ENCODE results near the gene FOXO1.

Gene FOXO1

DNA sequence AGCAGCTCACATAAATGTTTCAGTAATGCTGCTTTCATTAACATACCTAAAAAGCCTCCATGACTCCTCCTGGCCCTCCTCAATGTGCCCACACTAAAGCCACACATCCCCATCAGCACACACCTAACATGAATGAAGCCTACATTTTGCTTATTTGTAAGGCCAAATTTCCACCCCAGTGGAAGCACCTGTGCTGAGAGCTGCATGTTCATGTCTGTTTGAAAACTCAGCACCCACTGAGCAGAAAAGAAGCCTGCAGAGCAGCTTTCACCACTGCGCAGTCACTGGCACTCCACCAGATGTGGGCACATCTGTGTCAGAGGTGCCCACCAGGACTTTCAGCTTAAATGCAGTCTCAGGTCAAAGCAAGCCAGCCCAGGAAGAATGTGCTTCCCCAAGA, 93.5 kb downstream of the FOXO1 start:
- DNase-seq: no peak

DNA sequence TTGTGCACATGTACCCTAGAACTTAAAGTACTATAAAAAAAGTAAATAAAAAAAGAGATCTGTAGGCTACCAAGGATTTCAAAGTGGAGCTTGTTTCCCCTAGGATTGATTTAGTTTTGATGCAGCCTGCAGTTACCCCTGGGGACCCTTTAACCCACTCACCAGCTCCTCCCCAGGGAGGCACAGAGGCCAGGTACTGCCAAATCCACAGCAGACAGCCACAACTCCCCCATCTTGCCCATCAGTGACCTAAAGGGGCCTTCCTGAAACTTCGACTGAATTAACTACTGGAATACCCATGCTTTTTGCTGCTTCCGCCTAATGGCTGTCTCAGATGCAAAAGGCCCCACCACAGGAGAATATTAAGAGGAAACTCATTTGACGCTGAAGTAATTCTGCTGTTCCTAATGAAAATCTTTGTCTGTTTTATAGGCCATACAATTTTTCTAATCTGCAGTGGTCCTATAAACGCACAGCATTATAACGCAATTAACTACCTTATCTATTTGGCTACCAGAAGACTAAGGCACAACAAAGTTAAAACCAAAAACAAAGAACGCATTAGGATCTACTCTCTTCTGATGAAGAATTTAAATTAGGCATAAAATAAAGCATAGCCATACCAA, 95.0 kb downstream of the FOXO1 start:
- DNase-seq: no peak

DNA sequence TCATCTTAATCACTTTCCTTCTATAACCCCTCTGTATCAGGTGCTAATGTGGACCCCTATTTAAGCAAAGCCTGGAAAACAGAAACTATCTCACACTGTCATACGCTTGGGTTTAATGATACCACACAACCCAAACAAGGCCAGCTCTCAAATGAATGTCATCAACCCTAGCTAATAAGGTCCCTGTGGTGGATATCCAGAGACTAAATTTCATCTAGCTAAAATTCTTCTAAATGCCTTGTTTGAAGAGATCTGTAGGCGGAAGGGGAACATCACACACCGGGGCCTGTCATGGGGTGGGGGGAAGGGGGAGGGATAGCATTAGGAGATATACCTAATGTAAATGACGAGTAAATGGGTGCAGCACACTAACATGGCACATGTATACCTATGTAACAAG, 95.5 kb downstream of the FOXO1 start:
- no peak for DNase-seq

DNA sequence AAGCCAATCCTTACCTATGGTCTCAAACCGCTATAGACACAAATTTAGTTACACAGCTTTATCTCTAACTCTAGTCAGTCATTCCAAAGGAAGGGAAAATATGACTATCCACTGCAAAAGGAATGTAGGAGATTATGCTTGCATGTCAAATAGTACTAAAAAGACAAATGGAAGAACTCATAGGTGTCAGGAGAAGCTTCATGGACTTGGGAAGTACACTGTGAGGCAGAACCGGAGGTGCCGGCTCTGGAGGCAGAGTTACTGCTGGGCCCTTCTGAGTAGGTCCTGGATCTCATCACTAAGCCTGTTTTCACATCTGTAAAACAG, 97.5 kb downstream of the FOXO1 start:
- no peak for DNase-seq

DNA sequence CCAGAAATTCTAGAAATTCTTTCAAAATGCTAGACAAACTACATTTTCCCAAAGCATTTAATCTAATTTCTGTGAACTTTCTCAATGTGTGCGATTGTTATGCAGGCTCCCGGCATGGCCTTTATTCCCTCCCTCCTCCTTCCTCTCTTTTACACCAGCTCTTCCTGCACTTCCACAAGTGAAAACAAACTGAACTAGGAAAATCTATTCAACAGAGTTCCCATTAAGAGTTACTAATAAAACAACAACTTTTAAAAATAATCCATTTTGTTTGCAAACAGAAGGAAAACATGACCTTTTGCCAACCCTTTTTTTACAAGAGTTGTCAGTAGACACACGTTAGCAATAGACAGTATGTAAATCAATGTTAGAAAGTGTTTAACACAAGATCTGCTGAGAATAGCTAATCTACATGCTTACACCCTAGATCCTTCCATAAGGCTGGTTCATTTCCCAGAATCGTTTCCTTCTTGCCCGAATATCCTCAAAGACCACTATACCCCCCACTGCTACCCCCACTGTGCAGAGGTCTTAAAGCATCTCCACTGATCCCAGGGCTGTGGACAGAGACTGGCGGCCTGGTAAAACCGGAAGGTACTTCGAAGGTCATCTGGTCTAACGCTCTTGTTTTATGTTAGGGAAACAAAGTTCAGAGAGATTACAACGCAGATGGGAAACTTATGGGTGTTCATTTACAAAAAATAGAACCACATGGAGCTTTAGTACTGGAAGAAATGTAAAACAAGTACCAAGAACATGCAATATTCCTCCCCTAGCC, 98.0 kb downstream of the FOXO1 start:
- DNase-seq: no peak

DNA sequence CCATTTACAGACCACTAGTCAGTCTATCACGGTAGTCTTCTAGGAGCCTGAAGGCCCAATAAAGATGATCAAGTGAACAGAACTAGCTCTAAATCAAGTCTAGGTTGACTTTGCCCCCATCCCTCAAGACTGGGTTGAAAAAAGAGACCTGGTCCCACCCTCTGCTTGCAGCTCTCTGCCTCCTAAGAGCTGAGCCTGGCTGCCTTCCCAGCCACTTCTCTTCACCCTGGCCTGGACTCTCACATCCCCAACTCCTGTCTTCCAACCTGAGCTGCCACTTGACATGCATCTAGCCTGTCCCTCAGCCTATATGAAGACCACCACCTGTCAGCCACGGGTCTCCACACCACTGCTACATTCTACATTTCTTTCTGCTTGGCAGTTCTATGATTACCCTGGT, 99.6 kb downstream of the FOXO1 start:
- no peak for DNase-seq

DNA sequence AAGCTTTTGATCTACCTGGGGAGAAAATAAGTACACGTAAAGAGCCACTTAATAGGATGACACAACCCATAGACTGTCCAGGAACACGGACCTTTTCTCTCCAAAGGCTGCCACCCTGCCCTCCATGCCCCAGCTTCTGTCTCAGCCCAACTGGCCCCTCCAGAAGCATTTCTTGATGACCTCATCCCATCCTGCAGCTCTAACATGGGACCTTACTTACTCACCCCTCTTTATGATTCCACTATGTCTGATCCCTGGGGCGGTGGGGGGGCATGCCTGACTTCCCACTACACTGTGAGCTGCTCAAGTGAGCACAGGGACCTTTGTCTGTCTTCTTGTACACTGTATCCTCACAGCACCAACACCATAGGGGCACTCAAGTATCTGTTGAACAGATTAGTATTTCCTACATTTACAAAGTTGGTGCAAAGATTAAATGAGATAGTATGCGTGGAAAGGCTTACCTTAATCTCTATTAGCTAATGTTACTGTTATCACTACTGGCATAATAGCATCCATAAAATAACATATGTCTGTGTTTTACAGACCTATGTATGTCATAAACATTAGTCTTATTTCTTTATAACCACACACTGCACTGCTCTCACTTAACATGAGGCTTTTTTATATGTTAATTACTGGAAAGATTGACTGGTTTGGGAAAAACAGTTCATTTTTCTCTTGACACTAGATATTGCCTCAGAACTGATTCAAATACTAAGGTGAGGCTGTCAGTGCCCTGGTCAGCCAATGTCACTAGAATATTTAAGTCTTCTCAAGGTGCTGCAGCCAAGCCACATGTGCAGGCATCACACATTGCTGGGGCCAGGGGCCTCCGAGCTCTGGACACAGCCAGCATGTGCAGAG, 100.9 kb downstream of the FOXO1 start:
- no peak for DNase-seq

DNA sequence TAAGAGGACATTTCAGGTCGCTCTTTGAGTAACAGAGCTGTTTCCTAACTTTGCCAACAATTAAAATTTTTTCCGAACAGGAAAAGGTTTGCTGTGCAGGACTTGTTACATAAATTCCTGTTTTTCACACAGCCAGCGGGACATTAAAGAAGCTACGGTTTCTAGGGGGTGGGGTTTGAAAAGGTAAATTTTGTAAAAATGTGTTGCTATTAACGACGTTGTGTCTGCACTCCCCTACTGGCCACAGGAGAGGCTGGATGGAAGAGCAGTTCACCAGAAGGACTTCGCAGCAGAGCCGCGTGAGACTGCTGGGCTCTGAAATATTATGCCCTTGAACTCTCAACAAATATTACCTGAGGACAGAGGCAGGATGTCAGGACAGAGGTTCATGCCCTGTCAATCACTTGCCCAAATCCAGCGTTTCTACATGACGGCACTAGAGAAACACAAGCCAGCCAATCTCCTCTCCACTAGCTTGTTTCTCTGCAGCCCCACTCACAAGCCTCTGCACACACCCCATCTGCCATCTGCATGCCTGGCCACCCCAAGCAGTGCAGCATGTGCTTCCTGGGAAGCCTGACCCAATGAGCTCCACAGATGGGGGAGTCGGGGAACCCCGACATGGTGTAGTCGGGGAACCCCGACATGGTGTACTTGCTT, 102.0 kb downstream of the FOXO1 start:
- no peak for DNase-seq

DNA sequence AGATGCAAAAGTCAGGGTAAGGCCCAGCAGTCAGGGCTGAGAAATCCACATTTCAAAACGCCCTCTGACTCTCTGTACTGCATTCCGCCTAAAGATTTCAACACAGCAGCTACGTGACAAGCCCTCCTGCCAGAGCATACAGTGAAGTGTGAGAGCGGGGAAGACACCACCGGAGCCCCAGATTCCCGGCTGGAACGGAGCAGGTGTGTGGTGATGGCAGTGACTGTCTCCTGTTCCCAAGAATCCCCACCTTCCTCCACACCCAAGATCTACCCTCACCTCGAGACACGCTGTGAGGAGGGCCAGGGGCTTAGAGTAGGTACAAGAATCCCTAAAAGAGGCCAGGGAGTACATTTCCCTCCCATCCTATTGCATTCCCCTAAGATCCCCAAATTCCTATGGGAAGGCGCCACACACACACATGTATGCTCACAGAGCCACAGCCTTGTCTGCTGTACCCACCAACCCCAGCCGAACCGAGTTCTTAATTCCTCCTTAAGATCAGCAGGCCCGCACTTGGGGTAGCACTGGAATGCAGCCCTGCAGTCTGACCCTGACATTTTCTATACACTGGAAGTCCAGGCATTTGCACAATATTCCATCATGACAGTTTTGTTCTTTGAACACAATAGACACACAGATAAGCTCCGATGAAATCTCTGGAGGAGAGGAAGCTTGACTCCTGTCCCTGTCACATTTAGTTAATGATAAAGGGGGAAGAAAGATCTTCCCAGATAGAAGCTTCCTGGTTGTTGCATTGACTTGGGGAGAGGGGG, 102.9 kb downstream of the FOXO1 start:
- DNase-seq: no peak

DNA sequence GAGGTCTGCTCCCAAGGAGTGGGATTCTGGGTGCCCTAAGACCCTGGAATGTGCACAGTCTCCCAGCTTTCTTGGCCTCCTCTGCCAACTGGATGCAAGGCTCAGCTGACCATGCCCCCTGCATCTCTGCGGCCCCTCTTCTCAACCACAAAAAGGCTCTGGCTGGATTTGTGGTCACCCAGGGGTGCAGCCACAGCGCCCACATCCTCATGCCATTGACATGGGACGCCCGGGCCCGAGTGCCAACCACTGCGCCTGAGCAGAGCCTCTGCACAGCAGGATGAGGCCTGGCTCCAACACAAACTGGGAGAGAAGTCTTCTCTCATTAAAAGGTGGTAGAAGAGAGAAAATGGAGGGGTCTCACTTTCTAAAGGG, 103.5 kb downstream of the FOXO1 start:
- no peak for DNase-seq

DNA sequence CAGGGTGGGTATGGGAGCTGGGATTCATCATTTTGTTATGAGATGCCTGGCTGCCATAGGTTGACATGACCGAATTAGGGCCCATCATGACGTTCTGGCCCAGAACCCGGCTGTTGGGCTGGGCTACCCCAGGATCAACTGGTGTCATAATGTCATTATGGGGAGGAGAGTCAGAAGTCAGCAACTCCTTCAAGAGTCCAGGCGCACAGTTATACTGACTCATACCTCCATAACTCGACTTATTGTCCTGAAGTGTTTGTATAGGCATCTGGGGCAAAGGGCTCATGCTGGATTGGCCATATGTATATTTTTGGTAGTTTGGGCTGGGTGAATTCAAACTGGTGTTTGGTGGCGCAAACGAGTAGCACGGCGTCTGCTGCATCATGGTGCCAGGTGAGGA, 106.5 kb downstream of the FOXO1 start:
- no peak for DNase-seq

DNA sequence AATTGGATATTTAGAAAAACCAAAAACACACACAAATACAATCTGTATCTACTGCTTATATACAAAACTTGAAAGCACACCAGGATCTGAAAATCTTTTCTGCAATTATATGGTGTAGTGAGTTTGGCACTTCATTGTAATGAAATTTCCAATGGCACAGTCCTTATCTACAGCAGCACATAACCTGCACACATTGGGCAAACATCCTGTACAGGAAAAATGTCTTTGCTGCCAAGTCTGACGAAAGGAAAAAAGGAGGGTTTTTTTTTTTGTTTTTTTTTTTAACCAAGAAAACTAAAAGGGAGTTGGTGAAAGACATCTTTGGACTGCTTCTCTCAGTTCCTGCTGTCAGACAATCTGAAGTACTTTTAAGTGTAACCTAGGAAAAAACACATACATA, 107.8 kb downstream of the FOXO1 start:
- no peak for DNase-seq

DNA sequence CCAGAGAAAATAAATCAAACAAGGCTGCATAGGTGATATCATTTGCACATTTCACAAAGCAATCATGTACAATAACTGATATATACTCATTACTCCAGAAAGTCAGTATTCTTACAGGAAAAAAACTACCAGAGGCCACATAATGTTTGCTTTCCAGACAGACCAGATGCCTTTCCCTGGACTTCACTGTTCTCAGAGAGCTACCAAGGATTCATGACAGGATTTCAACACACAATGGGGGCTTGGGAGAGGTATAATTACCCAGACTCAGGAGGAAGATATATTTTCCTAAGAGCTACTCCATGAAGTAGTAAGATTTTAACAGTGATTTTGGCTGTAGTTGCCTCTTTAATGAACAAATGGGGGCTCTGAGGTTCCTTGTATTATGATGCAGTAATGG, 110.0 kb downstream of the FOXO1 start:
- DNase-seq: no peak

DNA sequence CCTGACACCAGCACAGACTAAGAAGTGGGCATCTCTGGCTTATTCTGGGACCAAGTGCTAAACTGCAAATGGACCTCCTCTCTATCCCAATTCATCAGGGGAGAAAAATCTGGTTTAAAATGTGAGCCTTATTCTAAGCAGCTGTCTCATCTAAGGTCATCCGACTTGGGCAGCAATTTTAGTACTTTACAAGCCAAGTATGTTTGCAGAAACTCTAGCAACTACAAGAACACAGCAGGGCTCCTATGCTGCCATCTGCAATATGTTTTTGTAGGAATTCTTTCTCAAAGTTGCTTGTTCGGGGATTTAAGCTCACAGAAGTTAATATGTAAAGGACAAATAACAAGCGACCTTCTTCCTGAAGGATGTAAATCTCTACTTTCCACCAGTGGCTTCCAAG, 113.1 kb downstream of the FOXO1 start:
- no peak for DNase-seq

DNA sequence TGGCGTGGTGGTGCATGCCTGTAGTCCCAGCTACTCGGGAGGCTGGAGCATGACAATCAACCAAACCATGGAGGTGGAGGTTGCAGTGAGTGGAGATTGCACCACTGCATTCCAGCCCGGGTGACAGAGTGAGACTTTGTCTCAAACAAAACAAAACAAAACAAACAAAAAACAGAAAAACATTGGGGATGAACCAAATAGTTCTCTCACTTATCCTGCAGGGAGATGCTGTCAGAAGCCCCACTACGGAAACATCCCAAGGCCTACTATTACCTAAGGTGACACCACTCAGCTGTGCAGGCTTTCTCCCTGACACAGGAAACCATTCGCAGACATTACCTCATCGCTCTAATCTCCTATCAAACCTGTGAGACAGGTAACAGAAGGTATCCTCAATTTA, 113.5 kb downstream of the FOXO1 start:
- no peak for DNase-seq

DNA sequence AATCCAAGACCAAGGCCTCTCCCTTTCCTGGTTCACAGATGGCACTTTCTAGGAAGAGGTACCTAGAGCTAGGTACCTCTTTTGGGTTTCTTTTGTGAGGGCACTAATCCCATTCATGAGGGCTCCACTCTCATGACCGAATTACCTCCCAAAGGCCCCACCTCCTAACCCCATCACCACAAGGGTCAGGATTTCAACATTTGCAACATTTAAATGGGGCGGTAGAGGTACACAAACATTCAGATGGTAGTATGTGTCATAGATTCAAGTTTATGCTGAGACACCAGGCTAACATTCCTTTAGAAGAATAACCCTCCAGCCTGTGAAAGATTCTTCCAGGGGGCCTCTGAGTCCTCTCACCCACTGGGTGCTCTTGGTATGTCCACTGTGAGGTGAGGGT, 116.3 kb downstream of the FOXO1 start:
- no peak for DNase-seq

DNA sequence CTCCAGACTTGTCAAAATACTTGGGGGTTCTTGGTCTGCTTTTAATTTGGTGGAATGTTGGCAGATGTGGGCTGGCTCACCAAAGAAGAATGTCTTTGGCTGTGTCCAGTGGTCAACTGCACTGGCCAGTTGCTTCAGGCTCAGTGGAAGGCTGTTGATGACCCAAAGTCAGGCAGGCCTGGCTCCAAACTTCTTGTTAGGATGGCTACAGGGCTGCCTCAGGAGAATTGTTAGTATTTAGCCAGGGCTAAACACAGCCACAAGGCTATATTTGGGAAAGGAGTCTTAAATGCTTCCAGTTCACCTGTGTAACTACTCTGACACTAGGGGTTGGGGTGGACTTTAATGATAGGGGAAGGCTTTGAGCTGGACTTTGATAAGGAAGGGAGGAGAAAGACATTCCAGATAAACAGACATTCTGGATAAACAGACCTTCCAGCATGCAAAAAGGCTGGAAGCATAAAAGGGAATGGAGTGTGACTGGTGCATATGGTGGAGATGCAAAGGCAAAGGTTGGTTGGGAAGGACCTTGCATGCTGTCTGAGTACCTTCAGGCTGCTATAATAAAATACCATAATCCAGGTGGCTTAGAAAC, 116.8 kb downstream of the FOXO1 start:
- no peak for DNase-seq

DNA sequence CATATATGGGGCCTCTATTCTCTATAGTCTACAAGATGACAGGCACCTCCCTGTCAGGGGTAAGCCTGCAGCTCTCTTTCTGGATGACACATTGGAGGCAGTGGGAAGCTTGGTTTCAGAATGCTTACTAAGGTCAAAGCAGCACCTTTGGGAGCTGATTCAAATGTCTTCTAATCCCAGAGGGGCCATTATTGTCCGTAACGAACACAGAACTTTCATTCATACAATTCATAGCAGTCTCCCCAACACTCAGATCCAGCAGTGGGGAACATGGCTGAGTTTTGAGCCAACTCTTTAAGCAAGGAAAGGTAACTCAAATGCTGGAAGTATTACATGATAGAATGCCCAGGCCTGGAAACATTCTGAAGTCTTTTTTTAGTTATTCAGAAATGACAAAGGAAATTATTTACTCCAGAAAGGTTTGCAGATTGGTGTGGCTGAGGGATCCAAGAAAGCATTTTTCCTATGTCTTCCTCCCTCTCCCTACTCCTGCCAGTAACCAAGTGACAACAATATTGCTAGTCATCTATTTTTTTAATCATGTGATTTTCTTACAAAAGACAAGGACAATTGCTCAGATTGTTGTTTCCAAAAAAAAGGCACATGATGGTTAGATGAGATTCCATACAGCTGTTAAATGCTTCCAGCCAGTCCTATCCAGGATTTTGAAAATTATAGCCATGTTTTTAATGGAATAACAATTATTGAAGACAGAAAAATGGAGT, 118.7 kb downstream of the FOXO1 start:
- no peak for DNase-seq

DNA sequence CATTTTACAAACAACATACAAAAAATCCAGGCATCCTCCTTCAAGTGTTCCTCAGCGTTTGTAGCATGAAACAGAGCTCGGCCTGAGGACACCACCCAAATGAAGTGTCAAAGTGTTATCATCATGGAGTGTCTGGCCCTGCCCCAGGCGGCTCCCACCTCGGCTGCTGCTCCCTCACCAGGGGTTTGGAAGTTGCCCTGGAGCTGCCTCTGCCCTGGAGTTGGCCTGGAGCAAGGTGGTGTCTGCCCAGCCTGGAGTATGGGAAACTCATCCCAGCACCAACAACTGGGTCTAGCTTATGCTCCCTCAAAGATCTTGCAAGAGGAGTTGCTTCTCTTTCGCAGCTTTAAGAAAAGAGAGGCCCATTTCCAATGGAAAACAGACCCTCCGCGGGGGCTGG, 120.4 kb downstream of the FOXO1 start:
- no peak for DNase-seq

DNA sequence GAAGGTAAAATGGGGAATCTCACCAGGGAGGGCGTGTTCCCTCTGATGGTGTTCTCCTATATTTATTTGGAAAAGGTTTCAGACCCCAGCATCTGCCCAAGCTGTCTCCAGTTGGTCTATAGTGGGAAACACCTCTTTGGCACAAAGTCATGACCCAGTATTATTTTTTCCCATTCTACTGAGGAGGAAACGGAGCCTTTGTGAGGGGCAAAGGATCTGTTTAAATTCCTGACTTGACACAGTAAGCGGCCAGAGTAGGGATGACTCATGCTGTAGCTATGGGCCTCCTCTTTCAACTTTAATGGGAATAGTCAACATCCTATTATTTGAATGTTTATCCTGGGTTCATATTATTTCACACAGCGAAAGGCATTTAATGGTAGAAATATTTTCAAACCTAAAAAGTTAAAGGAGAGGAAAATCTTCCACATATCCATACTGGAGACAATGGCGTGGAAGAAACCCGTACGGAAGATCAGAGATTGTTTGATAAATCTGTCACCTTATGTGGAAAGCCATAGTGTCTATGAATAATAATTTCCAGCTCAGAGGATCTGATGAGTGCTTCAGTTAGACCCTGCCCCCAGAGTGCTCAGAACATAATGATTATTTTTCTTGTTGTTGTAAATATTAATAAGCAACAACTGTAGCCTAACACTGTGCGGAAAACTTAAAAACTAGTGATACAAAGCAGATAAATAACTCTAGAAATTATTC, 126.0 kb downstream of the FOXO1 start:
- no peak for DNase-seq
